A549 (cell line): ENCODE results near the gene TSPYL1. TPM values are rescaled to one million over a fixed set of nuclear protein-coding genes. Genes with fewer than 3 reads are reported as not detected.

Source experiments
- ATAC-seq, 2 experiments: fragments of 200-7000 bp in 1 of 2; fragments of >200 bp in 1 of 2; cut with Nextera tagmentation in 1 of 2; cut with Tn5 transposase in 1 of 2; 3 replicates each; pipeline versions ENCODE4 v1.8.0 to v1.9.1; 2018 to 2020; ENCODE audit warnings: mild to moderate bottlenecking in 1 of 2, moderate library complexity in 1 of 2
- CTCF ChIA-PET: fragments of 300-600 bp; sonication (Branson Sonifier 250); formaldehyde crosslinking; extraction: SDS; loops from one replicate; lab custom pipeline; 2021; ENCODE audit warnings: antibody characterized with exemption, inconsistent platforms; lab: Yijun Ruan, JAX
- POLR2A ChIA-PET: fragments of 350-600 bp; formaldehyde crosslinking; extraction: SDS; loops from one replicate; lab custom pipeline; 2021; ENCODE audit warnings: antibody characterized with exemption, inconsistent platforms; lab: Yijun Ruan, JAX
- DNase-seq, 2 experiments: peaks; one replicate each; pipeline versions ENCODE4 v3.0.0 to v3.0.0-alpha.2; 2011 to 2016; ENCODE audit warnings: low read depth in 1 of 2, low spot score in 1 of 2
- FAIRE-seq: peaks from 2 replicates; lab custom pipeline; 2011; peaks lifted over from hg19 to GRCh38; lab: Jason Lieb, UNC
- H3K27ac ChIP-seq, 2 experiments: fragments of >200 bp; sonication (Bioruptor Twin); formaldehyde crosslinking; 3 replicates each; pipeline ENCODE4 v1.5.1; 2016 to 2017
- H3K4me1 ChIP-seq: fragments of >200 bp; sonication (Bioruptor Twin); formaldehyde crosslinking; 3 replicates; pipeline ENCODE4 v1.6.1; 2016
- H3K4me2 ChIP-seq: fragments of >200 bp; sonication (Bioruptor Twin); formaldehyde crosslinking; 3 replicates; pipeline ENCODE4 v1.6.1; 2016
- H3K4me3 ChIP-seq: fragments of >200 bp; sonication (Bioruptor Twin); formaldehyde crosslinking; 3 replicates; pipeline ENCODE4 v1.5.1; 2016
- H3K9me3 ChIP-seq: fragments of >200 bp; sonication (Bioruptor Twin); formaldehyde crosslinking; 3 replicates; pipeline ENCODE4 v1.6.1; 2016
- BHLHE40 ChIP-seq: IDR thresholded peaks from 2 replicates; pipeline ENCODE4 v1.6.1; 2012; ENCODE audit warnings: low read depth, low read length, inconsistent platforms
- CBX2 ChIP-seq: fragments of 200-600 bp; sonication (generic); IDR thresholded peaks from 2 replicates; pipeline ENCODE4 v1.6.1; 2016; ENCODE audit warnings: low read depth, mild to moderate bottlenecking, borderline replicate concordance
- CBX8 ChIP-seq: fragments of 200-600 bp; sonication (generic); IDR thresholded peaks from 2 replicates; pipeline ENCODE4 v1.6.1; 2016
- CHD2 ChIP-seq: fragments of 150-350 bp; IDR thresholded peaks from 2 replicates; pipeline ENCODE4 v1.6.1; 2014; ENCODE audit warnings: low read length; ENCODE audit not compliant: partially characterized antibody
- EHF ChIP-seq: fragments of 250-450 bp; sonication (Bioruptor Pico); IDR thresholded peaks from 2 replicates; pipeline ENCODE4 v1.5.0; 2020; ENCODE audit warnings: mild to moderate bottlenecking
- ELK1 ChIP-seq: fragments of 150-350 bp; IDR thresholded peaks from 2 replicates; pipeline ENCODE4 v1.6.1; 2014; ENCODE audit warnings: low read depth, mild to moderate bottlenecking, low read length
- EP300 ChIP-seq, 2 experiments: fragments of >200 bp; sonication (Bioruptor Twin); formaldehyde crosslinking; IDR thresholded peaks; 2 replicates in 1 of 2; 3 replicates in 1 of 2; pipeline ENCODE4 v1.6.1; 2016 to 2017
- FOSL2 ChIP-seq, 2 experiments: fragments of 450-650 bp in 1 of 2; fragments of >200 bp in 1 of 2; sonication (Bioruptor Twin) in 1 of 2; formaldehyde crosslinking; IDR thresholded peaks; 2 replicates each; pipeline versions ENCODE4 v1.5.0 to v1.6.1; 2016 to 2020; ENCODE audit warnings: mild to moderate bottlenecking in 1 of 2, moderate library complexity in 1 of 2
- HDAC2 ChIP-seq: fragments of 200-600 bp; sonication (generic); IDR thresholded peaks from 2 replicates; pipeline ENCODE4 v1.6.1; 2016
- HOXB5 ChIP-seq: fragments of 250-450 bp; sonication (Bioruptor Pico); IDR thresholded peaks from 2 replicates; pipeline ENCODE4 v1.5.0; 2020; ENCODE audit warnings: mild to moderate bottlenecking, moderate library complexity
- JUNB ChIP-seq: fragments of >200 bp; sonication (Bioruptor Twin); formaldehyde crosslinking; IDR thresholded peaks from 2 replicates; pipeline ENCODE4 v1.6.1; 2016
- KDM1A ChIP-seq: fragments of 200-600 bp; sonication (generic); IDR thresholded peaks from 2 replicates; pipeline ENCODE4 v1.6.1; 2016; ENCODE audit warnings: low read depth, mild to moderate bottlenecking
- KDM5A ChIP-seq: fragments of 200-600 bp; sonication (generic); IDR thresholded peaks from 2 replicates; pipeline ENCODE4 v1.6.1; 2016; ENCODE audit warnings: antibody characterized with exemption, mild to moderate bottlenecking
- MAFK ChIP-seq: fragments of 450-650 bp; IDR thresholded peaks from 2 replicates; pipeline ENCODE4 v1.6.1; 2014; ENCODE audit not compliant: partially characterized antibody
- NFE2L2 ChIP-seq: fragments of 150-350 bp; conservative IDR thresholded peaks from 2 replicates; pipeline ENCODE4 v1.6.1; 2014; ENCODE audit warnings: low read length
- NPAS2 ChIP-seq: fragments of 250-450 bp; sonication (Bioruptor Pico); IDR thresholded peaks from 2 replicates; pipeline ENCODE4 v1.8.0; 2022; ENCODE audit warnings: mild to moderate bottlenecking, moderate library complexity, borderline replicate concordance
- POLR2AphosphoS2 ChIP-seq: conservative IDR thresholded peaks from 2 replicates; pipeline ENCODE4 v1.6.1; 2012; ENCODE audit warnings: low read length, improper control_type of control experiment, inconsistent platforms
- RFX5 ChIP-seq: fragments of 450-650 bp; IDR thresholded peaks from 2 replicates; pipeline ENCODE4 v1.7.1; 2014; ENCODE audit warnings: antibody characterized with exemption, mild to moderate bottlenecking, moderate library complexity
- SMC3 ChIP-seq: fragments of >200 bp; sonication (Bioruptor Twin); formaldehyde crosslinking; IDR thresholded peaks from 3 replicates; pipeline ENCODE4 v1.6.1; 2018; ENCODE audit warnings: inconsistent platforms
- SREBF2 ChIP-seq: fragments of 450-650 bp; IDR thresholded peaks from 2 replicates; pipeline ENCODE4 v1.6.1; 2014; ENCODE audit warnings: mild to moderate bottlenecking, moderate library complexity
- ZC3H11A ChIP-seq: fragments of 450-650 bp; IDR thresholded peaks from 2 replicates; pipeline ENCODE4 v1.6.1; 2014; ENCODE audit warnings: antibody characterized with exemption, mild to moderate bottlenecking
- WGBS: methylation state at CpG from one replicate; pipeline ENCODE4 v1.1.6; 2017; ENCODE audit errors: missing lambda C conversion rate; 5-methylcytosine and 5-hydroxymethylcytosine counted together
- polyA plus RNA-seq, 4 experiments: library from polyadenylated mRNA; depleted of rRNA in 3 of 4; stranded (reverse); fragments of >200 nt; fragmentation: RNase III in 1 of 4; extraction: RNeasy Plus Mini Kit Qiagen cat#74134 plus additional on column Dnase treatment in 1 of 4; gene quantifications; 2 replicates in 3 of 4; 3 replicates in 1 of 4; pipeline ENCODE4 v1.2.3, GENCODE V29; 2011 to 2017
- TF ChIP-seq, protein P1 (sequence below): fragments of >200 bp; sonication (Bioruptor Twin); formaldehyde crosslinking; IDR thresholded peaks from 2 replicates; pipeline ENCODE4 v1.6.1; 2016
- TF ChIP-seq, protein P2 (sequence below): IDR thresholded peaks from 2 replicates; pipeline ENCODE4 v1.6.1; 2012; ENCODE audit warnings: low read depth, borderline replicate concordance

The TSPYL1 gene
- polyA plus RNA-seq, 2 of the 4 experiments (the other 2 are of a cell fraction), result 31.8 to 32.5 TPM

- TF ChIP-seq, protein P1, sequence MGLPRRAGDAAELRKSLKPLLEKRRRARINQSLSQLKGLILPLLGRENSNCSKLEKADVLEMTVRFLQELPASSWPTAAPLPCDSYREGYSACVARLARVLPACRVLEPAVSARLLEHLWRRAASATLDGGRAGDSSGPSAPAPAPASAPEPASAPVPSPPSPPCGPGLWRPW, result no peak
- no peak for TF ChIP-seq JUNB
- TF ChIP-seq FOSL2 (IDR thresholded peaks at IDR 0.05), result no peak
- no peak for TF ChIP-seq FOSL2 (CRISPR knock-in tag; IDR thresholded peaks at IDR 0.05)
- no peak for TF ChIP-seq ELK1
Observed at GRCh38 chr6:116304538-116305097, 24.9 kb upstream of the TSPYL1 start (continued).

- Histone ChIP-seq H3K4me2 (no peak overlapping the region), H3K4me3 (no peak overlapping the region), H3K4me1 (no peaks in the 10 kb centered on the region), H3K9me3 (0 out of 3 replicates have a peak, but pooled peaks cover 4% of the 10 kb centered on the region), H3K27ac (no peak overlapping the region)
- ATAC-seq (no peak), FAIRE-seq (no peak), DNase-seq (no peak)
- WGBS, result 51% methylated on average over 3 of the region's 3 CpGs
- POLR2A ChIA-PET, result no interaction called here
- CTCF ChIA-PET, result no interaction called here
- TF ChIP-seq MAFK (no peak), CBX8 (no peak), EP300 (IDR thresholded peaks at IDR 0.05) (no peak), HOXB5 (CRISPR knock-in tag) (no peak), ZC3H11A (no peak), CBX2 (no peak), BHLHE40 (no peak), RFX5 (no peak)
- TF ChIP-seq, protein P2, sequence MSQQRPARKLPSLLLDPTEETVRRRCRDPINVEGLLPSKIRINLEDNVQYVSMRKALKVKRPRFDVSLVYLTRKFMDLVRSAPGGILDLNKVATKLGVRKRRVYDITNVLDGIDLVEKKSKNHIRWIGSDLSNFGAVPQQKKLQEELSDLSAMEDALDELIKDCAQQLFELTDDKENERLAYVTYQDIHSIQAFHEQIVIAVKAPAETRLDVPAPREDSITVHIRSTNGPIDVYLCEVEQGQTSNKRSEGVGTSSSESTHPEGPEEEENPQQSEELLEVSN, result no peak
Observed at GRCh38 chr6:116301104-116301503, 21.4 kb upstream of the TSPYL1 start.

GRCh38 chr6:116300566-116300965, 20.8 kb upstream of the TSPYL1 start:
- CTCF ChIA-PET, result no interaction called here

DNA sequence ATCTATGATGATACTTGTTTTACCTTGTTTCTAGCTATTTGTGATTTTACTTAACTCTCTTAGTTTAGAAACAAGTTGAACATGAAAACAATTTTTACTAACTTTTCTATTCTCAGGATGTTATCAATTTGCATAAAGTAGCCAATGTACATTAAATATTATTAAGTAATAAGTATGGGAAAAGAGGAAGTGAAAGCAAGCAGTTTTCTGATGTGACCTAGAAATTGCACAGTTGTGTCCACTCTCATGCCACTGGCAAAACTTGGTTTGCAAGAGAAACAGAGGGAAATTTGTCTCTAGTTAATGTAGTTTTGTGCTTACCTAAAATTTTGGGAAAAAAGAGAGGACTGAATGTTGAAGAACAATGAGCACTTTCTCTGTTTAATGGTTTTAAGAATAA, 19.2 kb upstream of the TSPYL1 start:
- no peak for DNase-seq
- CTCF ChIA-PET, result interaction anchor here (1.0 kb wide), 1 partner anchor 10 kb away, joined by 3 read pairs; no protein-coding TSS in a partner anchor

More at GRCh38 chr6:116300566-116300965, 20.8 kb upstream of the TSPYL1 start:
- Histone ChIP-seq H3K27ac (no peak overlapping the region), H3K4me2 (no peak overlapping the region), H3K4me1 (no peaks in the 10 kb centered on the region), H3K9me3 (0 out of 3 replicates have a peak, but pooled peaks cover 4% of the 10 kb centered on the region), H3K4me3 (no peak overlapping the region)
- FAIRE-seq, result no peak
- POLR2A ChIA-PET, result no interaction called here
- DNase-seq, result no peak
- WGBS, result 77% methylated on average over 1 of the region's 1 CpG
- no peak for TF ChIP-seq SMC3
- TF ChIP-seq ZC3H11A, result no peak
- TF ChIP-seq KDM1A, result no peak
- TF ChIP-seq SREBF2, result no peak
- TF ChIP-seq EHF, result no peak
- no peak for TF ChIP-seq NFE2L2
- no peak for TF ChIP-seq HDAC2
- TF ChIP-seq CHD2, result no peak
- TF ChIP-seq NPAS2 (CRISPR knock-in tag), result no peak
- no peak for ATAC-seq

More for the DNA sequence above, 19.2 kb upstream of the TSPYL1 start:
- Histone ChIP-seq H3K4me3 (no peak overlapping the region), H3K27ac (no peak overlapping the region), H3K9me3 (0 out of 3 replicates have a peak, but pooled peaks cover 4% of the 10 kb centered on the region), H3K4me2 (no peak overlapping the region), H3K4me1 (no peaks in the 10 kb centered on the region)
- ATAC-seq, result no peak
- TF ChIP-seq, protein P1, result no peak
- TF ChIP-seq HOXB5 (CRISPR knock-in tag), result no peak
- no peak for TF ChIP-seq KDM5A
- TF ChIP-seq EHF, result no peak
- no peak for TF ChIP-seq POLR2AphosphoS2
- POLR2A ChIA-PET, result no interaction called here
- FAIRE-seq, result no peak
